ENCODE measurements around the gene GAS2L2. TPM values are rescaled to one million over a fixed set of nuclear protein-coding genes. Genes with fewer than 3 reads are reported as not detected.
A peak's percentile ranks its signal among the peaks of the same experiment; 100 is the strongest.

GAS2L2 gene
- total RNA-seq, 4 donors from 2014 or later, result 0.84 to 1.4 (median 1.1) TPM

DNA sequence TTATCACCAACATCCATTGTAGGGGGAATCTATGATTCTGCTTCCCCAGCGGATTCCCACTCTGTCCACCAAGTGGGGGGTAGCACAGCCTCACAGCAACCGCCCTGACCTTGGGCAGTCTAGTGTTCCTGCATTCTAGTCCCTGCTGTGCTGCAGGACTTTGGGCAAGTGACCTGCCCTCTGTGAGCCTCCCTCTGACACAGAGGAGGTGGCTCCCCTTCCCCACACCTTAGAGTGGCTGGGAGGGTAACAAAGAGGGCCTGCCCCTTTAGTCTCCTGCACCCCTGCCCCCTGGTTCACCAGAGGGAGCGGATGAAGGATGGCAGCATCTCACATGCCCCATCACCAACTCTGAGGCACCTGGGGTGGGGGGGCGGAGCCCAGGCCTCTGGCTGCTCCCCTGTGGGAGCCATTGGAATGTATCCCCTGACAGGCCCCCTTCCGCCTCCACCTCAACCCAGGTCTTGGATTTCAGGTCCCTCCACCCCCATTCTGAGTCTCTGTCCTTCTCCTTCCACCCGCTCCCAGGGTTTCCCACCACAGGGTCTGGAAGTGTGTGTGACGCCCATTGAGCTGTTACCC lies 10.1 kb downstream of the GAS2L2 start:
- TF ChIP-seq, protein P1, sequence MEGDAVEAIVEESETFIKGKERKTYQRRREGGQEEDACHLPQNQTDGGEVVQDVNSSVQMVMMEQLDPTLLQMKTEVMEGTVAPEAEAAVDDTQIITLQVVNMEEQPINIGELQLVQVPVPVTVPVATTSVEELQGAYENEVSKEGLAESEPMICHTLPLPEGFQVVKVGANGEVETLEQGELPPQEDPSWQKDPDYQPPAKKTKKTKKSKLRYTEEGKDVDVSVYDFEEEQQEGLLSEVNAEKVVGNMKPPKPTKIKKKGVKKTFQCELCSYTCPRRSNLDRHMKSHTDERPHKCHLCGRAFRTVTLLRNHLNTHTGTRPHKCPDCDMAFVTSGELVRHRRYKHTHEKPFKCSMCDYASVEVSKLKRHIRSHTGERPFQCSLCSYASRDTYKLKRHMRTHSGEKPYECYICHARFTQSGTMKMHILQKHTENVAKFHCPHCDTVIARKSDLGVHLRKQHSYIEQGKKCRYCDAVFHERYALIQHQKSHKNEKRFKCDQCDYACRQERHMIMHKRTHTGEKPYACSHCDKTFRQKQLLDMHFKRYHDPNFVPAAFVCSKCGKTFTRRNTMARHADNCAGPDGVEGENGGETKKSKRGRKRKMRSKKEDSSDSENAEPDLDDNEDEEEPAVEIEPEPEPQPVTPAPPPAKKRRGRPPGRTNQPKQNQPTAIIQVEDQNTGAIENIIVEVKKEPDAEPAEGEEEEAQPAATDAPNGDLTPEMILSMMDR (IDR thresholded peaks at IDR 0.05), result no peak
- no peak for TF ChIP-seq EP300 (IDR thresholded peaks at IDR 0.05)
- no peak for TF ChIP-seq POLR2A (IDR thresholded peaks at IDR 0.05)
- H3K36me3 ChIP-seq, result no peaks in the 10 kb centered on the region
- H3K27me3 ChIP-seq, result peaks cover 0 to 66% of the 10 kb centered on the region in 2 donors
- DNase-seq (ENCODE audit: low spot score in 2 of 2), result no peak
- WGBS, 2 donors, result 71 to 73% methylated on average over 6 to 7 of the region's 7 CpGs
- no peaks in the 10 kb centered on the region for H3K9me3 ChIP-seq
- H3K27ac ChIP-seq, result no peak overlapping the region
- H3K4me3 ChIP-seq, result no peak overlapping the region
- H3K4me1 ChIP-seq, result peaks cover 0 to 20% (median 3%) of the 10 kb centered on the region in 4 donors

DNA sequence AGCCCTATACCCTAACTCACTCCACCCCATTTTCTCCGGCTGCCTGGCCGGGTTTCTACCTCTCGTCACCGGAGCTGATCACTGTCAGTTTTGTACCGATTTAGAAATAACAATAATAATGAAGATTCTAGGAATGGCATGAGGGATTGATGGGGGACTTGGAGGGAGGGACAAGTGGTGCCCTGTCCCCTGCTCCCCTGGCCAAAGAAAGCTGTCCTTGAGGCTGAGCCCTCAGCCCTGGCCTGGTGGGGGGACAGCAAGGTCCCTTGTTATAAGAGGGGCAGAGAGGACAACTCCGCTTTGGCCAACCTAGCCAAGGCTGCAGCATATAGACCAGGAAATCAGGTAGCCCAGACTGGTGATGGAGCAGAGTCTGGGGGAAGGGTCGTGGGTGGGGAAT lies 10.5 kb downstream of the GAS2L2 start:
- Histone ChIP-seq H3K27ac (no peak overlapping the region), H3K9me3 (no peaks in the 10 kb centered on the region), H3K36me3 (no peaks in the 10 kb centered on the region), H3K4me3 (no peak overlapping the region), H3K4me1 (peaks cover 0 to 15% (median 3%) of the 10 kb centered on the region in 4 donors), H3K27me3 (peaks cover 0 to 61% of the 10 kb centered on the region in 2 donors)
- no peak for DNase-seq (ENCODE audit: low spot score in 2 of 2)
- 76 to 79% methylated on average over 7 of the region's 7 CpGs for WGBS, 2 donors
- TF ChIP-seq EP300 (IDR thresholded peaks at IDR 0.05) (no peak), POLR2A (IDR thresholded peaks at IDR 0.05) (no peak)
- TF ChIP-seq, protein P1 (IDR thresholded peaks at IDR 0.05), result no peak

DNA sequence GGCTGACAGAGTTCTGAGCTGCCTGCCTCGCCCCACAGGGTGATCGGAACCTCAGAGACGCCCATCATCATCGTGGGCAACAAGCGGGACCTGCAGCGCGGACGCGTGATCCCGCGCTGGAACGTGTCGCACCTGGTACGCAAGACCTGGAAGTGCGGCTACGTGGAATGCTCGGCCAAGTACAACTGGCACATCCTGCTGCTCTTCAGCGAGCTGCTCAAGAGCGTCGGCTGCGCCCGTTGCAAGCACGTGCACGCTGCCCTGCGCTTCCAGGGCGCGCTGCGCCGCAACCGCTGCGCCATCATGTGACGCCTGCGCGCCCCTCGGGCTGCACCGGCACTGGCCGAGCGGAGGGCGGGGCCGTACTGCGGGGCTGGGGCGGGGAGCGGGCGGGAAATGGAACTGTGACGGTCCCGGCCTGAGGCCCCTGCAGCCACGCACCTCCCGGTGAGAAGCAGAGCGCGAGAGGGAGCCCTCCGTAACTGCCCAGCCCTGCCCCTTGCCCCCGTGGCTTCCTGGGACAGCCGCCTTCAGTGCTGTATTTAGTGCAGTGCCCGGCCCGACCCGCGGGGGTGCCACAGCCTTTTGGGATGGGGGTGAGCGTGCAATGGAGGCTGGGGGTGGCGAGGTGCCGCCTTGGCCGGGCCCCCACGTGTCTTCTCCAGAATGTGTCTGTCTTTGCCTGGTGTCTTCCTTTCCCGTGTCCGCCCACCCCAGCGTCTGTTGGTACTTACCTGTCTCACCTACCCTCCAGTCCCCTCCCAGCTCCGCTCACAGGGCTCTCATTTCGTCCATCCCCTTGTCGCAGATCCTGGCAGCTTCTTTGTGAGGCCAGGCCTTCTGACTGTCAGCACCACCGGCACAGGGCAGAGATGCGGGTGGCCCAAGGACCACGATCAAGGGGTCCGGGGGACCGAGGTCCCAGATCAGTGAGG lies 11.8 kb downstream of the GAS2L2 start:
- Histone ChIP-seq H3K36me3 (no peaks in the 10 kb centered on the region), H3K27me3 (peaks cover 0 to 55% of the 10 kb centered on the region in 2 donors), H3K9me3 (no peaks in the 10 kb centered on the region), H3K27ac (no peak overlapping the region), H3K4me1 (peaks cover 0 to 11% (median 3%) of the 10 kb centered on the region in 4 donors), H3K4me3 (peak overlapping the region in 1 of 4 donors; percentile 1)
- WGBS, 2 donors, result 27 to 37% methylated on average over 32 to 38 of the region's 73 CpGs
- no peak for TF ChIP-seq POLR2A (IDR thresholded peaks at IDR 0.05)
- TF ChIP-seq, protein P1 (IDR thresholded peaks at IDR 0.05), result no peak
- DNase-seq (ENCODE audit: low spot score in 2 of 2), result no peak

DNA sequence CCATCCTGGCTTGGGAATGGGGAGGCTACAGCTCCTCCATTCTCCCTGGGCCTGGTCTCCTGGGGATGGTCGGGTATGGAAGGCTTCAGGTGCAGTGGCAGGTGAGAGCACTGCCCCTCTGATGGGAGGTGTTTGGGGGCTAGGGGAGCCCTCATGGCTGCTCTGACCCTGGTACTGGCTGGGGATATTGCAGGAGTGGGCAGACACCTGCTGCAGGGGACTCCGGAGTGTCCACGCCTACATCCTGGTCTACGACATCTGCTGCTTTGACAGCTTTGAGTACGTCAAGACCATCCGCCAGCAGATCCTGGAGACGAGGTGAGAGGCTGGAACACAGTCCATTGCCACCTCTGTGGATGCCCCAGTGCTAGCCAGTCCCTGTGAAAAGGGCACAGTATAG lies 12.8 kb downstream of the GAS2L2 start:
- Histone ChIP-seq H3K27ac (no peak overlapping the region), H3K4me1 (peaks cover 0 to 11% (median 3%) of the 10 kb centered on the region in 4 donors), H3K4me3 (no peak overlapping the region), H3K9me3 (no peaks in the 10 kb centered on the region), H3K27me3 (peaks cover 0 to 52% of the 10 kb centered on the region in 2 donors), H3K36me3 (no peaks in the 10 kb centered on the region)
- TF ChIP-seq EP300 (IDR thresholded peaks at IDR 0.05) (no peak), POLR2A (IDR thresholded peaks at IDR 0.05) (no peak)
- TF ChIP-seq, protein P1 (IDR thresholded peaks at IDR 0.05), result no peak
- no peak for DNase-seq (ENCODE audit: low spot score in 2 of 2)
- 86 to 96% methylated on average over 5 to 7 of the region's 7 CpGs for WGBS, 2 donors

Data from tibial nerve (tissue), 4 donors.